OCI-LY1 (cell line): ENCODE measurements around the gene RBBP6.

ENCODE experiments used
- EZH2 ChIP-seq: fragments of 200-600 bp; sonication (generic), shearing (Covaris generic); IDR thresholded peaks from 2 replicates; pipeline ENCODE4 v1.8.0; 2017; ENCODE audit warnings: borderline replicate concordance, mixed run types, mild to moderate bottlenecking, antibody characterized with exemption, low read length, moderate library complexity, mixed read lengths
- TF ChIP-seq, protein P1 (sequence below): fragments of 200-600 bp; sonication (generic), shearing (Covaris generic); IDR thresholded peaks from 2 replicates; pipeline ENCODE4 v1.5.1; 2017; ENCODE audit warnings: mild to moderate bottlenecking, antibody characterized with exemption, low read length, moderate library complexity, mixed read lengths

DNA sequence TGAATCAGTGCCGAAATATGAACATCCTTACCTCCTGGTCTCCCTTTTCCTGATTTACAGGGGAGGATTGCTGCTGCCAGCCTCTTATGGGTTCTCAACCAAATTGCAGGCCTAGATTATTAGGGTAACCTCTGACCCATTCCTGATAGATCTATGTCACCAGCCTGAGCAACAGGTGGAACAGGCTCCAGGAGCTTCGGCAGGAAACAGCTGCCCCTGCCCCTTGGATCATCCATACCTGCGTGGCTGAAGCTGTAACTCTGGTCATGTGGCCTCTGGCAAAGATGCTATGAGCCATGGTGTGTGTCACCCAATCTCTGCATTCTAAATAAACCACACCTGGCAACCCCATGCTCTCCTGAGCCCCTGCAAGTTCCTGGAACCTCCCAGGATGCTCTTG lies 18.4 kb upstream of the RBBP6 start:
- TF ChIP-seq EZH2, result no peak
- TF ChIP-seq, protein P1, sequence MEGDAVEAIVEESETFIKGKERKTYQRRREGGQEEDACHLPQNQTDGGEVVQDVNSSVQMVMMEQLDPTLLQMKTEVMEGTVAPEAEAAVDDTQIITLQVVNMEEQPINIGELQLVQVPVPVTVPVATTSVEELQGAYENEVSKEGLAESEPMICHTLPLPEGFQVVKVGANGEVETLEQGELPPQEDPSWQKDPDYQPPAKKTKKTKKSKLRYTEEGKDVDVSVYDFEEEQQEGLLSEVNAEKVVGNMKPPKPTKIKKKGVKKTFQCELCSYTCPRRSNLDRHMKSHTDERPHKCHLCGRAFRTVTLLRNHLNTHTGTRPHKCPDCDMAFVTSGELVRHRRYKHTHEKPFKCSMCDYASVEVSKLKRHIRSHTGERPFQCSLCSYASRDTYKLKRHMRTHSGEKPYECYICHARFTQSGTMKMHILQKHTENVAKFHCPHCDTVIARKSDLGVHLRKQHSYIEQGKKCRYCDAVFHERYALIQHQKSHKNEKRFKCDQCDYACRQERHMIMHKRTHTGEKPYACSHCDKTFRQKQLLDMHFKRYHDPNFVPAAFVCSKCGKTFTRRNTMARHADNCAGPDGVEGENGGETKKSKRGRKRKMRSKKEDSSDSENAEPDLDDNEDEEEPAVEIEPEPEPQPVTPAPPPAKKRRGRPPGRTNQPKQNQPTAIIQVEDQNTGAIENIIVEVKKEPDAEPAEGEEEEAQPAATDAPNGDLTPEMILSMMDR, result no peak
